Vagina (tissue), 2 donors: ENCODE results near the gene MON1A. TPM values are rescaled to one million over a fixed set of nuclear protein-coding genes. Genes with fewer than 3 reads are reported as not detected.

ENCODE experiments used
- DNase-seq, 2 donors: peaks; one replicate each; pipeline ENCODE4 v3.0.0-alpha.2; 2017; ENCODE audit errors: extremely low spot score in 2 of 2
- H3K27ac ChIP-seq: fragments of 200-600 bp; sonication (generic); one replicate; pipeline ENCODE4 v1.5.1; 2019
- H3K27me3 ChIP-seq: fragments of 200-600 bp; sonication (generic); one replicate; pipeline ENCODE4 v1.5.1; 2019
- H3K36me3 ChIP-seq, 2 donors: fragments of 200-600 bp; sonication (generic); one replicate each; pipeline ENCODE4 v1.5.1; 2017 to 2019
- H3K4me1 ChIP-seq: fragments of 200-600 bp; sonication (generic); one replicate; pipeline ENCODE4 v1.5.1; 2019
- H3K4me3 ChIP-seq, 2 donors: fragments of 200-600 bp; sonication (generic); 1 replicate in 1 of 2; 2 replicates in 1 of 2; pipeline ENCODE4 v1.5.1; 2016 to 2019
- H3K9me3 ChIP-seq: fragments of 200-600 bp; sonication (generic); one replicate; pipeline ENCODE4 v1.5.1; 2019
- POLR2A ChIP-seq, 2 donors: fragments of 450-650 bp; IDR thresholded peaks; one replicate each; pipeline ENCODE4 v1.6.1; 2017; ENCODE audit warnings: antibody characterized with exemption in 2 of 2, mild to moderate bottlenecking in 2 of 2, moderate library complexity in 2 of 2
- POLR2AphosphoS5 ChIP-seq, 2 donors: sonication (generic); formaldehyde crosslinking; IDR thresholded peaks; one replicate each; pipeline ENCODE4 v1.9.0; 2017; ENCODE audit warnings: antibody characterized with exemption in 2 of 2, mild to moderate bottlenecking in 2 of 2, low read depth in 1 of 2; ENCODE audit not compliant: insufficient read depth in 1 of 2
- intact Hi-C: fragments of 100-400 bp; cut with DNase I; formaldehyde crosslinking; loops from one replicate; pipeline ENCODE4 v1.15.1; 2023
- total RNA-seq: library from RNA; depleted of rRNA; stranded (reverse); fragments of >200 nt; gene quantifications from one replicate; pipeline ENCODE4 v1.2.3, GENCODE V29; 2016
- TF ChIP-seq, protein P1 (sequence below), 3 experiments: fragments of 450-650 bp in 2 of 3; fragments of 200-600 bp in 1 of 3; sonication (generic) in 1 of 3; IDR thresholded peaks; one replicate each; pipeline ENCODE4 v1.5.1; 2017 to 2019; ENCODE audit warnings: antibody characterized with exemption in 3 of 3, mild to moderate bottlenecking in 2 of 3, moderate library complexity in 2 of 3

MON1A gene
- total RNA-seq, 1 donor from 2014 or later, result 10.6 TPM

- intact Hi-C loops, result no loop called here
- no peak overlapping the region for H3K4me3 ChIP-seq
- H3K36me3 ChIP-seq, result peaks cover 0 to 2% of the 10 kb centered on the region in 2 donors
- TF ChIP-seq POLR2AphosphoS5 (IDR thresholded peaks at IDR 0.05; ENCODE audit: insufficient read depth in 1 of 2, low read depth in 1 of 2) (no peak), POLR2A (IDR thresholded peaks at IDR 0.05) (no peak)
- TF ChIP-seq, protein P1, sequence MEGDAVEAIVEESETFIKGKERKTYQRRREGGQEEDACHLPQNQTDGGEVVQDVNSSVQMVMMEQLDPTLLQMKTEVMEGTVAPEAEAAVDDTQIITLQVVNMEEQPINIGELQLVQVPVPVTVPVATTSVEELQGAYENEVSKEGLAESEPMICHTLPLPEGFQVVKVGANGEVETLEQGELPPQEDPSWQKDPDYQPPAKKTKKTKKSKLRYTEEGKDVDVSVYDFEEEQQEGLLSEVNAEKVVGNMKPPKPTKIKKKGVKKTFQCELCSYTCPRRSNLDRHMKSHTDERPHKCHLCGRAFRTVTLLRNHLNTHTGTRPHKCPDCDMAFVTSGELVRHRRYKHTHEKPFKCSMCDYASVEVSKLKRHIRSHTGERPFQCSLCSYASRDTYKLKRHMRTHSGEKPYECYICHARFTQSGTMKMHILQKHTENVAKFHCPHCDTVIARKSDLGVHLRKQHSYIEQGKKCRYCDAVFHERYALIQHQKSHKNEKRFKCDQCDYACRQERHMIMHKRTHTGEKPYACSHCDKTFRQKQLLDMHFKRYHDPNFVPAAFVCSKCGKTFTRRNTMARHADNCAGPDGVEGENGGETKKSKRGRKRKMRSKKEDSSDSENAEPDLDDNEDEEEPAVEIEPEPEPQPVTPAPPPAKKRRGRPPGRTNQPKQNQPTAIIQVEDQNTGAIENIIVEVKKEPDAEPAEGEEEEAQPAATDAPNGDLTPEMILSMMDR (IDR thresholded peaks at IDR 0.05), result no peak
- H3K9me3 ChIP-seq, result no peaks in the 10 kb centered on the region
- no peak overlapping the region for H3K27ac ChIP-seq
- H3K27me3 ChIP-seq, result no peaks in the 10 kb centered on the region
- H3K4me1 ChIP-seq, result no peaks in the 10 kb centered on the region
- DNase-seq, result no peak
Measured at GRCh38 chr3:49916686-49917085, 12.9 kb downstream of the MON1A start.

DNA sequence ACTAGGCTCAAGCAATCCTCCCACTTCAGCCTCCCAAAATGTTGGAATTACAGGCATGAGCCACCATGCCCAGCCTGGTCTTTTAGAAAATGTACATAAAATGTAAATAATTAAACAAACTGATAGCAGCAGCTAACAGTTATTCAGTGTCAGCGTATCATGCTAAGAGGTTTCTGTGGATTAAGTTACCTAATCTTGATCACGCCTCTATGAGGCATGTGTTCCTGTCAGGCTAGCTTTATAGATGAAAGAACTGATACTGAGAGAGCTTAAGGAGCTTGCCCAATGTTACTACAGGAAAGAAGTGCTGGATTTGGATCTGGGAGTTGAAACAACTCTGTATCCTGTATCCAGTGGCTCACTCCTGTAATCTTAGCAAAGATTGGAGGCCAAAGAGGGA is 14.7 kb downstream of the MON1A start:
- no peak for DNase-seq
- Histone ChIP-seq H3K27ac (no peak overlapping the region), H3K9me3 (no peaks in the 10 kb centered on the region), H3K36me3 (peaks cover 0 to 11% of the 10 kb centered on the region in 2 donors), H3K4me3 (no peak overlapping the region), H3K4me1 (no peaks in the 10 kb centered on the region), H3K27me3 (no peaks in the 10 kb centered on the region)
- intact Hi-C loops, result no loop called here
- no peak for TF ChIP-seq POLR2A (IDR thresholded peaks at IDR 0.05)
- peak in 1 of 2 donors; percentile 45 for TF ChIP-seq POLR2AphosphoS5 (IDR thresholded peaks at IDR 0.05; ENCODE audit: insufficient read depth in 1 of 2, low read depth in 1 of 2)

- Histone ChIP-seq H3K36me3 (peaks cover 0 to 17% of the 10 kb centered on the region in 2 donors), H3K27ac (no peak overlapping the region), H3K4me3 (no peak overlapping the region), H3K4me1 (no peaks in the 10 kb centered on the region), H3K27me3 (no peaks in the 10 kb centered on the region), H3K9me3 (no peaks in the 10 kb centered on the region)
- intact Hi-C loops, result no loop called here
- no peak for DNase-seq
- TF ChIP-seq POLR2AphosphoS5 (IDR thresholded peaks at IDR 0.05; ENCODE audit: insufficient read depth in 1 of 2, low read depth in 1 of 2), result no peak
- TF ChIP-seq, protein P1 (IDR thresholded peaks at IDR 0.05), result no peak
- no peak for TF ChIP-seq POLR2A (IDR thresholded peaks at IDR 0.05)
Measured at GRCh38 chr3:49912881-49913281, 16.7 kb downstream of the MON1A start.

- H3K36me3 ChIP-seq, result peaks cover 0 to 17% of the 10 kb centered on the region in 2 donors
- intact Hi-C loops, result no loop called here
- DNase-seq, result no peak
- H3K4me1 ChIP-seq, result peaks cover 5% of the 10 kb centered on the region
- H3K4me3 ChIP-seq, result no peak overlapping the region
- H3K27ac ChIP-seq, result no peak overlapping the region
- TF ChIP-seq POLR2A (IDR thresholded peaks at IDR 0.05) (no peak), POLR2AphosphoS5 (IDR thresholded peaks at IDR 0.05; ENCODE audit: insufficient read depth in 1 of 2, low read depth in 1 of 2) (no peak)
- no peaks in the 10 kb centered on the region for H3K9me3 ChIP-seq
- H3K27me3 ChIP-seq, result no peaks in the 10 kb centered on the region
Measured at GRCh38 chr3:49911611-49912010, 18.0 kb downstream of the MON1A start.

DNA sequence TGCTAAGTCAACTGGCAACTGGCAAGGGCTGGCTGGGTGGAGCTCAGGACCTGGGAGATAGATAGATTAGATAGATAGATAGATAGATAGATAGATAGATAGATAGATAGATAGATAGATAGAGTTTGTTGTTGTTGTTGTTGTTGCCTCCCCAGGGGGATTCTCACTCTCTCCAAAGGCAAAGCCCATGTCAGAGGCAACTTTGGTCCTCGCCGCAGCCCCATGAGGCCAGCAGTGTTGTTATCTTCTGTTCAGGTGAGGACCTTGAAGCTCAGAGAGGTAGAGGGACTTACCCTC is 18.5 kb downstream of the MON1A start:
- intact Hi-C loops, result no loop called here
- Histone ChIP-seq H3K4me1 (peaks cover 11% of the 10 kb centered on the region), H3K27me3 (no peaks in the 10 kb centered on the region), H3K27ac (no peak overlapping the region), H3K4me3 (no peak overlapping the region), H3K9me3 (no peaks in the 10 kb centered on the region), H3K36me3 (peaks cover 0 to 17% of the 10 kb centered on the region in 2 donors)
- TF ChIP-seq, protein P1 (IDR thresholded peaks at IDR 0.05), result no peak
- no peak for TF ChIP-seq POLR2A (IDR thresholded peaks at IDR 0.05)
- TF ChIP-seq POLR2AphosphoS5 (IDR thresholded peaks at IDR 0.05; ENCODE audit: insufficient read depth in 1 of 2, low read depth in 1 of 2), result no peak
- no peak for DNase-seq

GRCh38 chr3:49910409-49911123 is 19.0 kb downstream of the MON1A start:
- H3K36me3 ChIP-seq, result peaks cover 0 to 17% of the 10 kb centered on the region in 2 donors
- DNase-seq, result no peak
- H3K4me3 ChIP-seq, result no peak overlapping the region
- H3K27me3 ChIP-seq, result no peaks in the 10 kb centered on the region
- TF ChIP-seq POLR2A (IDR thresholded peaks at IDR 0.05), result no peak
- TF ChIP-seq, protein P1 (IDR thresholded peaks at IDR 0.05), result no peak
- no peak for TF ChIP-seq POLR2AphosphoS5 (IDR thresholded peaks at IDR 0.05; ENCODE audit: insufficient read depth in 1 of 2, low read depth in 1 of 2)
- peaks cover 16% of the 10 kb centered on the region for H3K4me1 ChIP-seq
- no peak overlapping the region for H3K27ac ChIP-seq
- H3K9me3 ChIP-seq, result no peaks in the 10 kb centered on the region
- intact Hi-C loops, result no loop called here
